Neural crest cell (in vitro differentiated cells): ENCODE data around the gene CFAP206. TPM values are rescaled to one million over a fixed set of nuclear protein-coding genes. Genes with fewer than 3 reads are reported as not detected.

Experiments
- DNase-seq: peaks from one replicate; pipeline ENCODE4 v3.0.0; 2021; ENCODE audit warnings: low read depth, mixed read lengths, low spot score
- H3K27ac Mint-ChIP-seq: one replicate; pipeline ENCODE4 v1.8.0; 2021; ENCODE audit warnings: mild to moderate bottlenecking, mixed read lengths; ENCODE audit not compliant: unreplicated experiment
- H3K27me3 Mint-ChIP-seq: 2 replicates; pipeline ENCODE4 v1.8.0; 2021; ENCODE audit warnings: low read depth, mild to moderate bottlenecking, mixed read lengths
- H3K36me3 Mint-ChIP-seq: 2 replicates; pipeline ENCODE4 v1.8.0; 2021; ENCODE audit warnings: low read depth, mild to moderate bottlenecking, mixed read lengths
- H3K4me1 Mint-ChIP-seq: 2 replicates; pipeline ENCODE4 v1.8.0; 2021; ENCODE audit warnings: mixed read lengths
- H3K4me3 Mint-ChIP-seq: one replicate; pipeline ENCODE4 v1.8.0; 2021; ENCODE audit warnings: mild to moderate bottlenecking, mixed read lengths
- H3K9me3 Mint-ChIP-seq: 2 replicates; pipeline ENCODE4 v1.8.0; 2021; ENCODE audit warnings: mixed read lengths
- total RNA-seq: library from RNA; stranded (reverse); gene quantifications from 2 replicates; pipeline ENCODE4 v1.2.1, GENCODE V29; 2021
- TF ChIP-seq, protein P1 (sequence below): fragments of 200-600 bp; sonication (generic); conservative IDR thresholded peaks from 2 replicates; pipeline ENCODE4 v1.5.0; 2021; ENCODE audit warnings: antibody characterized with exemption, mild to moderate bottlenecking

Gene CFAP206
- total RNA-seq, 1 donor from 2014 or later: 0.93 TPM

DNA sequence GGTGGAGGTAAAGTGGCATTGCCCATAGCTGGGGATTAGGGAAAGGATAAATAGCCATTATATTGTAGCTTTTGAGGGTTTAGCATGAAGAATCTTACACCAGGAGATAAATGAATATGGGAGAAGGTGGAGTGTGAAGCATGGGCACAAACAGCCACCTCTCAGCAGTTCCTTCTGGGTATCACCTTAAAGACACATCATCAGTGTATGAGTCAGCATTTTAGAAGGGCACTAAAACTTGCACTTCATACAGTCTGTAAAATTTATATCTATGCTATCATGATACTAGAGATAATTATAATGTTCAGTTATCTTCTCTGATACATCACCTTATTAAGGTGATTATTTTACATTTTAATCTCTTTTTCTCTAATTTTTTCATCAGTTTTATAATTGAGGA lies 90.3 kb downstream of the CFAP206 start:
- Mint-ChIP-seq H3K4me3 (no peak overlapping the region), H3K36me3 (peaks cover under 1% of the 10 kb centered on the region), H3K9me3 (no peaks in the 10 kb centered on the region), H3K27ac (no peak overlapping the region), H3K4me1 (no peaks in the 10 kb centered on the region), H3K27me3 (no peaks in the 10 kb centered on the region)
- no peak for DNase-seq
- TF ChIP-seq, protein P1, sequence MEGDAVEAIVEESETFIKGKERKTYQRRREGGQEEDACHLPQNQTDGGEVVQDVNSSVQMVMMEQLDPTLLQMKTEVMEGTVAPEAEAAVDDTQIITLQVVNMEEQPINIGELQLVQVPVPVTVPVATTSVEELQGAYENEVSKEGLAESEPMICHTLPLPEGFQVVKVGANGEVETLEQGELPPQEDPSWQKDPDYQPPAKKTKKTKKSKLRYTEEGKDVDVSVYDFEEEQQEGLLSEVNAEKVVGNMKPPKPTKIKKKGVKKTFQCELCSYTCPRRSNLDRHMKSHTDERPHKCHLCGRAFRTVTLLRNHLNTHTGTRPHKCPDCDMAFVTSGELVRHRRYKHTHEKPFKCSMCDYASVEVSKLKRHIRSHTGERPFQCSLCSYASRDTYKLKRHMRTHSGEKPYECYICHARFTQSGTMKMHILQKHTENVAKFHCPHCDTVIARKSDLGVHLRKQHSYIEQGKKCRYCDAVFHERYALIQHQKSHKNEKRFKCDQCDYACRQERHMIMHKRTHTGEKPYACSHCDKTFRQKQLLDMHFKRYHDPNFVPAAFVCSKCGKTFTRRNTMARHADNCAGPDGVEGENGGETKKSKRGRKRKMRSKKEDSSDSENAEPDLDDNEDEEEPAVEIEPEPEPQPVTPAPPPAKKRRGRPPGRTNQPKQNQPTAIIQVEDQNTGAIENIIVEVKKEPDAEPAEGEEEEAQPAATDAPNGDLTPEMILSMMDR: no peak

- no peaks in the 10 kb centered on the region for H3K4me1 Mint-ChIP-seq
- TF ChIP-seq, protein P1: no peak
- DNase-seq: no peak
Measured at GRCh38 chr6:87501809-87502572, 94.2 kb downstream of the CFAP206 start.

GRCh38 chr6:87504441-87504840 lies 96.7 kb downstream of the CFAP206 start:
- H3K4me1 Mint-ChIP-seq: no peaks in the 10 kb centered on the region
- peaks cover 8% of the 10 kb centered on the region for H3K36me3 Mint-ChIP-seq
- TF ChIP-seq, protein P1: no peak
- no peaks in the 10 kb centered on the region for H3K9me3 Mint-ChIP-seq
- no peak for DNase-seq
- H3K27ac Mint-ChIP-seq: no peak overlapping the region
- no peaks in the 10 kb centered on the region for H3K27me3 Mint-ChIP-seq
- H3K4me3 Mint-ChIP-seq: no peak overlapping the region

More at GRCh38 chr6:87501809-87502572, 94.2 kb downstream of the CFAP206 start:
- Mint-ChIP-seq H3K4me3 (no peak overlapping the region), H3K27me3 (no peaks in the 10 kb centered on the region), H3K36me3 (peaks cover 3% of the 10 kb centered on the region), H3K9me3 (no peaks in the 10 kb centered on the region), H3K27ac (no peak overlapping the region)

Other genes with a start within 250 kb of the CFAP206 start
- 13.5 and 17.4 TPM in 2 replicates for gene SMIM8, start 85.4 kb upstream of the CFAP206 start, total RNA-seq
- gene GJB7, start 78.7 kb upstream of the CFAP206 start, total RNA-seq: 2.5 and 3.1 TPM in 2 replicates
- 3.5 and 4.5 TPM in 2 replicates for gene C6orf163, start 63.2 kb upstream of the CFAP206 start, total RNA-seq
- gene SLC35A1, start 65.0 kb downstream of the CFAP206 start, total RNA-seq: 15.3 and 15.7 TPM in 2 replicates
- 39.0 and 39.5 TPM in 2 replicates for gene RARS2, start 182.0 kb downstream of the CFAP206 start, total RNA-seq
- gene ORC3, start 182.2 kb downstream of the CFAP206 start, total RNA-seq: 35.4 and 37.3 TPM in 2 replicates